ENCODE results near the gene SCARF2. TPM values are rescaled to one million over a fixed set of nuclear protein-coding genes. Genes with fewer than 3 reads are reported as not detected.
A peak's percentile ranks its signal among the peaks of the same experiment; 100 is the strongest.
"Not testable (repeated sequence)": the region's sequence is repeated elsewhere in the genome, so short reads cannot be mapped to it uniquely, and the experiment has no call there.

Gene SCARF2
- polyA plus RNA-seq, 2 of the 4 experiments (the other 2 are of a cell fraction) = 0.35 to 0.66 TPM

- Histone ChIP-seq H3K27ac (no peak overlapping the region), H3K4me1 (0 out of 3 replicates have a peak, but pooled peaks cover 2% of the 10 kb centered on the region), H3K4me2 (no peak overlapping the region), H3K9me3 (no peaks in the 10 kb centered on the region), H3K4me3 (no peak overlapping the region)
- no peak for TF ChIP-seq GATA3 (IDR thresholded peaks at IDR 0.05; ENCODE audit: borderline replicate concordance)
- TF ChIP-seq CHD4 (IDR thresholded peaks at IDR 0.05; ENCODE audit: borderline replicate concordance) = no peak
- no peak for TF ChIP-seq KDM5A (IDR thresholded peaks at IDR 0.05)
- TF ChIP-seq POLR2A (IDR thresholded peaks at IDR 0.05; ENCODE audit: low read length) = no peak
- no peak for TF ChIP-seq MAX (IDR thresholded peaks at IDR 0.05)
- no peak for TF ChIP-seq HOXA7 (CRISPR knock-in tag; IDR thresholded peaks at IDR 0.05)
- ChIA-PET CTCF (interaction anchor here (0.9 to 5.0 kb wide), 8 partner anchors 8 to 37 kb away, joined by 3 to 55 read pairs (median 4); no protein-coding TSS in a partner anchor), POLR2A (no interaction called here)
- WGBS (ENCODE audit: missing lambda C conversion rate) = 78% methylated on average over 8 of the region's 8 CpGs
- FAIRE-seq (no peak), ATAC-seq (no peak), DNase-seq (ENCODE audit: low read depth in 1 of 2, low spot score in 1 of 2) (no peak)
These were observed 18.1 kb upstream of the SCARF2 start for GRCh38 chr22:20455709-20456063.

- ATAC-seq (no peak), FAIRE-seq (no peak), DNase-seq (ENCODE audit: low read depth in 1 of 2, low spot score in 1 of 2) (no peak)
- Histone ChIP-seq H3K4me3 (no peak overlapping the region), H3K4me2 (no peak overlapping the region), H3K27ac (no peak overlapping the region), H3K9me3 (no peaks in the 10 kb centered on the region), H3K4me1 (0 out of 3 replicates have a peak, but pooled peaks cover 2% of the 10 kb centered on the region)
- TF ChIP-seq NFE2L2 (conservative IDR thresholded peaks at IDR 0.05; ENCODE audit: low read length) (peak; percentile 36; the same call in 1 of the 2 replicates), JUNB (IDR thresholded peaks at IDR 0.05) (no peak), MAFK (IDR thresholded peaks at IDR 0.05; ENCODE audit: partially characterized antibody) (peak; percentile 49), ZC3H11A (IDR thresholded peaks at IDR 0.05) (no peak)
- POLR2A ChIA-PET = no interaction called here
- CTCF ChIA-PET = interaction anchor here (1.6 to 5.0 kb wide), 2 partner anchors 13 to 35 kb away, joined by 4 to 55 read pairs; no protein-coding TSS in a partner anchor
- 90% methylated on average over 3 of the region's 3 CpGs for WGBS (ENCODE audit: missing lambda C conversion rate)
These were observed 15.6 kb upstream of the SCARF2 start for GRCh38 chr22:20453222-20453621.

GRCh38 chr22:20451920-20452319 is 14.3 kb upstream of the SCARF2 start:
- POLR2A ChIA-PET = no interaction called here
- ATAC-seq (no peak), DNase-seq (ENCODE audit: low read depth in 1 of 2, low spot score in 1 of 2) (no peak)

GRCh38 chr22:20451129-20451778 is 13.6 kb upstream of the SCARF2 start:
- CTCF ChIA-PET; H3K4me3 ChIP-seq; H3K27ac ChIP-seq; ATAC-seq; H3K4me1 ChIP-seq; H3K4me2 ChIP-seq; FAIRE-seq; DNase-seq (ENCODE audit: low read depth in 1 of 2, low spot score in 1 of 2); POLR2A ChIA-PET; H3K9me3 ChIP-seq: not testable (repeated sequence)
- 91% methylated on average over 15 of the region's 15 CpGs for WGBS (ENCODE audit: missing lambda C conversion rate)

More at GRCh38 chr22:20451920-20452319, 14.3 kb upstream of the SCARF2 start:
- no peak for TF ChIP-seq FOXS1 (CRISPR knock-in tag; IDR thresholded peaks at IDR 0.05)
- no peak for TF ChIP-seq POLR2A (IDR thresholded peaks at IDR 0.05; ENCODE audit: low read length)
- no peak for TF ChIP-seq ZC3H11A (IDR thresholded peaks at IDR 0.05)
- no peak for TF ChIP-seq HDAC2 (IDR thresholded peaks at IDR 0.05)
- no peak for TF ChIP-seq HOXB13 (CRISPR knock-in tag; IDR thresholded peaks at IDR 0.05; ENCODE audit: low read depth)
- no peak for TF ChIP-seq EHMT2 (IDR thresholded peaks at IDR 0.05; ENCODE audit: low read depth)
- no peak for TF ChIP-seq HES2 (IDR thresholded peaks at IDR 0.05)
- no peak for TF ChIP-seq E2F6 (IDR thresholded peaks at IDR 0.05; ENCODE audit: borderline replicate concordance, low read depth)
- TF ChIP-seq RFX5 (IDR thresholded peaks at IDR 0.05) = no peak
- no peak for TF ChIP-seq BCL3 (IDR thresholded peaks at IDR 0.05)
- TF ChIP-seq NPAS2 (CRISPR knock-in tag; IDR thresholded peaks at IDR 0.05; ENCODE audit: borderline replicate concordance) = no peak
- TF ChIP-seq JUNB (IDR thresholded peaks at IDR 0.05) = no peak
- no peak for TF ChIP-seq EP300 (IDR thresholded peaks at IDR 0.05)
- no peak for TF ChIP-seq TP53 (CRISPR knock-in tag; IDR thresholded peaks at IDR 0.05)
- no peak for TF ChIP-seq RAD21 (conservative IDR thresholded peaks at IDR 0.05 in 1 of 2, IDR thresholded peaks at IDR 0.05 in 1 of 2)
- no peak for TF ChIP-seq ESRRA (IDR thresholded peaks at IDR 0.05; ENCODE audit: borderline replicate concordance, low read length)
- TF ChIP-seq HEYL (CRISPR knock-in tag; IDR thresholded peaks at IDR 0.05) = no peak
- no peak for TF ChIP-seq HOXB5 (CRISPR knock-in tag; IDR thresholded peaks at IDR 0.05)
- WGBS (ENCODE audit: missing lambda C conversion rate) = 63% methylated on average over 2 of the region's 2 CpGs
- Histone ChIP-seq H3K9me3 (no peaks in the 10 kb centered on the region), H3K4me3 (no peak overlapping the region), H3K4me2 (no peak overlapping the region), H3K27ac (no peak overlapping the region), H3K4me1 (0 out of 3 replicates have a peak, but pooled peaks cover 2% of the 10 kb centered on the region)
- no peak for FAIRE-seq
- CTCF ChIA-PET = no interaction called here
